H7 (cell line): ENCODE data around the gene RGS6. TPM values are rescaled to one million over a fixed set of nuclear protein-coding genes. Genes with fewer than 3 reads are reported as not detected.

Experiments
- DNase-seq: peaks from one replicate; pipeline ENCODE4 v3.0.0; 2012
- H3K27me3 ChIP-seq: 2 replicates; pipeline ENCODE4 v1.6.0; 2011; ENCODE audit warnings: mild to moderate bottlenecking, low read length; ENCODE audit not compliant: control insufficient read depth, insufficient read depth
- H3K36me3 ChIP-seq: replicated peaks from 2 replicates; pipeline ENCODE4 v1.5.1; 2011; ENCODE audit warnings: low read length; ENCODE audit not compliant: control insufficient read depth, insufficient read depth
- H3K4me3 ChIP-seq: 2 replicates; pipeline ENCODE4 v1.5.1; 2011; ENCODE audit warnings: low read depth, mild to moderate bottlenecking, control low read depth, low read length, moderate library complexity; ENCODE audit not compliant: insufficient read depth
- total RNA-seq: library from RNA; depleted of rRNA; stranded (reverse); fragments of >200 nt; shearing (Covaris generic); gene quantifications from 2 replicates; pipeline ENCODE4 v1.2.3, GENCODE V29; 2014

RGS6 gene
- total RNA-seq, 1 experiment from 2014 or later = 0.87 TPM

- no peak for DNase-seq
- Histone ChIP-seq H3K4me3 (no peak overlapping the region), H3K36me3 (no peaks in the 10 kb centered on the region), H3K27me3 (no peaks in the 10 kb centered on the region; the same call in 1 of the 2 replicates)
These were observed 491.7 kb downstream of the RGS6 start for GRCh38 chr14:72423957-72424356.

- DNase-seq = no peak
- H3K4me3 ChIP-seq = no peak overlapping the region
- no peaks in the 10 kb centered on the region for H3K36me3 ChIP-seq
- H3K27me3 ChIP-seq = no peaks in the 10 kb centered on the region
These were observed 498.2 kb downstream of the RGS6 start for GRCh38 chr14:72430457-72430856.

GRCh38 chr14:72432748-72433147 is 500.5 kb downstream of the RGS6 start:
- Histone ChIP-seq H3K36me3 (no peaks in the 10 kb centered on the region), H3K4me3 (no peak overlapping the region), H3K27me3 (no peaks in the 10 kb centered on the region)
- DNase-seq = no peak

GRCh38 chr14:72433511-72433910 is 501.3 kb downstream of the RGS6 start:
- DNase-seq = no peak
- H3K27me3 ChIP-seq = no peaks in the 10 kb centered on the region
- H3K36me3 ChIP-seq = no peaks in the 10 kb centered on the region
- no peak overlapping the region for H3K4me3 ChIP-seq

- no peak for DNase-seq
- Histone ChIP-seq H3K27me3 (no peaks in the 10 kb centered on the region), H3K4me3 (no peak overlapping the region), H3K36me3 (no peaks in the 10 kb centered on the region)
These were observed 502.6 kb downstream of the RGS6 start for GRCh38 chr14:72434856-72435255.

GRCh38 chr14:72439707-72440106 is 507.5 kb downstream of the RGS6 start:
- Histone ChIP-seq H3K36me3 (no peaks in the 10 kb centered on the region), H3K27me3 (no peaks in the 10 kb centered on the region), H3K4me3 (no peak overlapping the region)
- DNase-seq = no peak

GRCh38 chr14:72443256-72443655 is 511.0 kb downstream of the RGS6 start:
- no peak overlapping the region for H3K4me3 ChIP-seq
- DNase-seq = no peak
- H3K27me3 ChIP-seq = no peaks in the 10 kb centered on the region
- no peaks in the 10 kb centered on the region for H3K36me3 ChIP-seq

GRCh38 chr14:72443991-72444441 is 511.8 kb downstream of the RGS6 start:
- no peak for DNase-seq
- no peaks in the 10 kb centered on the region for H3K36me3 ChIP-seq
- H3K27me3 ChIP-seq = no peaks in the 10 kb centered on the region
- no peak overlapping the region for H3K4me3 ChIP-seq

- Histone ChIP-seq H3K4me3 (no peak overlapping the region), H3K27me3 (no peaks in the 10 kb centered on the region), H3K36me3 (no peaks in the 10 kb centered on the region)
- no peak for DNase-seq
These were observed 512.5 kb downstream of the RGS6 start for GRCh38 chr14:72444701-72445100.

- no peak for DNase-seq
- Histone ChIP-seq H3K27me3 (no peaks in the 10 kb centered on the region), H3K36me3 (no peaks in the 10 kb centered on the region), H3K4me3 (no peak overlapping the region)
These were observed 516.0 kb downstream of the RGS6 start for GRCh38 chr14:72448212-72448611.

GRCh38 chr14:72450473-72451044 is 518.3 kb downstream of the RGS6 start:
- Histone ChIP-seq H3K4me3 (no peak overlapping the region), H3K27me3 (no peaks in the 10 kb centered on the region), H3K36me3 (no peaks in the 10 kb centered on the region)
- DNase-seq = no peak

- no peaks in the 10 kb centered on the region for H3K36me3 ChIP-seq
- DNase-seq = no peak
- no peaks in the 10 kb centered on the region for H3K27me3 ChIP-seq
- H3K4me3 ChIP-seq = no peak overlapping the region
These were observed 519.1 kb downstream of the RGS6 start for GRCh38 chr14:72451054-72451972.

- no peaks in the 10 kb centered on the region for H3K27me3 ChIP-seq
- no peak for DNase-seq
These were observed 520.5 kb downstream of the RGS6 start for GRCh38 chr14:72452774-72453173.

GRCh38 chr14:72454388-72455160 is 522.3 kb downstream of the RGS6 start:
- H3K27me3 ChIP-seq = no peaks in the 10 kb centered on the region
- no peak overlapping the region for H3K4me3 ChIP-seq
- H3K36me3 ChIP-seq = no peaks in the 10 kb centered on the region
- DNase-seq = no peak

More at GRCh38 chr14:72452774-72453173, 520.5 kb downstream of the RGS6 start:
- H3K4me3 ChIP-seq = no peak overlapping the region
- no peaks in the 10 kb centered on the region for H3K36me3 ChIP-seq
